BE2C (cell line): ENCODE measurements around the gene GIPC3.

Experiments used
- DNase-seq: peaks from one replicate; pipeline ENCODE4 v3.0.0-alpha.2; 2020
- H3K27me3 ChIP-seq: fragments of 250-450 bp; sonication (Bioruptor Pico); 2 replicates; pipeline ENCODE4 v1.5.1; 2020; ENCODE audit warnings: mild to moderate bottlenecking
- H3K36me3 ChIP-seq: fragments of 250-450 bp; sonication (Bioruptor Pico); 2 replicates; pipeline ENCODE4 v1.5.1; 2020; ENCODE audit warnings: mild to moderate bottlenecking
- H3K4me1 ChIP-seq: fragments of 250-450 bp; sonication (Bioruptor Pico); 2 replicates; pipeline ENCODE4 v1.5.1; 2020
- H3K4me3 ChIP-seq: 2 replicates; pipeline ENCODE4 v1.5.1; 2011; ENCODE audit warnings: low read depth, low read length
- H3K9me3 ChIP-seq: fragments of 250-450 bp; sonication (Bioruptor Pico); 2 replicates; pipeline ENCODE4 v1.5.1; 2020
- CTCF ChIP-seq: IDR thresholded peaks from 2 replicates; pipeline ENCODE4 v1.5.1; 2012; ENCODE audit warnings: mild to moderate bottlenecking, low read depth, low read length

GIPC3 gene

GRCh38 chr19:3599776-3600187 is 14.5 kb downstream of the GIPC3 start:
- Histone ChIP-seq H3K36me3 (no peaks in the 10 kb centered on the region), H3K9me3 (no peaks in the 10 kb centered on the region), H3K4me3 (no peak overlapping the region), H3K27me3 (peaks cover 13% of the 10 kb centered on the region), H3K4me1 (no peaks in the 10 kb centered on the region)
- DNase-seq, result no peak
- peak; percentile 28 for TF ChIP-seq CTCF

GRCh38 chr19:3601021-3601420 is 15.7 kb downstream of the GIPC3 start:
- DNase-seq, result no peak
- H3K4me1 ChIP-seq, result no peaks in the 10 kb centered on the region
- TF ChIP-seq CTCF, result no peak
- H3K9me3 ChIP-seq, result no peaks in the 10 kb centered on the region
- no peaks in the 10 kb centered on the region for H3K36me3 ChIP-seq
- no peak overlapping the region for H3K4me3 ChIP-seq
- H3K27me3 ChIP-seq, result peaks cover 4% of the 10 kb centered on the region

GRCh38 chr19:3603121-3603811 is 18.0 kb downstream of the GIPC3 start:
- DNase-seq, result no peak
- H3K27me3 ChIP-seq, result no peaks in the 10 kb centered on the region
- no peak for TF ChIP-seq CTCF
- H3K4me1 ChIP-seq, result no peaks in the 10 kb centered on the region
- H3K4me3 ChIP-seq, result no peak overlapping the region
- H3K9me3 ChIP-seq, result no peaks in the 10 kb centered on the region
- H3K36me3 ChIP-seq, result no peaks in the 10 kb centered on the region

- H3K9me3 ChIP-seq, result no peaks in the 10 kb centered on the region
- DNase-seq, result no peak
- no peaks in the 10 kb centered on the region for H3K27me3 ChIP-seq
- H3K4me3 ChIP-seq, result no peak overlapping the region
- no peaks in the 10 kb centered on the region for H3K4me1 ChIP-seq
- no peak for TF ChIP-seq CTCF
- no peaks in the 10 kb centered on the region for H3K36me3 ChIP-seq
These were observed 19.1 kb downstream of the GIPC3 start for GRCh38 chr19:3604227-3604986.

GRCh38 chr19:3604987-3605343 is 19.7 kb downstream of the GIPC3 start:
- peaks cover 4% of the 10 kb centered on the region; the same call in 1 of the 2 replicates for H3K36me3 ChIP-seq
- no peaks in the 10 kb centered on the region for H3K9me3 ChIP-seq
- H3K4me1 ChIP-seq, result no peaks in the 10 kb centered on the region
- TF ChIP-seq CTCF, result no peak
- no peak overlapping the region for H3K4me3 ChIP-seq
- DNase-seq, result no peak
- H3K27me3 ChIP-seq, result no peaks in the 10 kb centered on the region

GRCh38 chr19:3605361-3605760 is 20.1 kb downstream of the GIPC3 start:
- no peak for DNase-seq
- no peaks in the 10 kb centered on the region for H3K4me1 ChIP-seq
- peaks cover 5% of the 10 kb centered on the region for H3K36me3 ChIP-seq
- H3K27me3 ChIP-seq, result no peaks in the 10 kb centered on the region
- no peaks in the 10 kb centered on the region for H3K9me3 ChIP-seq
- no peak for TF ChIP-seq CTCF
- H3K4me3 ChIP-seq, result no peak overlapping the region
